Sigmoid colon (tissue), 7 donors: ENCODE results near the gene PISD. TPM values are rescaled to one million over a fixed set of nuclear protein-coding genes. Genes with fewer than 3 reads are reported as not detected.

Source experiments
- DNase-seq: peaks from one replicate; pipeline ENCODE4 v3.0.0-alpha.2; 2019
- H3K27ac ChIP-seq, 4 donors: fragments of 200-600 bp; sonication (generic); one replicate each; pipeline ENCODE4 v1.5.1; 2016 to 2019; ENCODE audit warnings: mild to moderate bottlenecking in 1 of 4
- H3K27me3 ChIP-seq, 3 donors: fragments of 200-600 bp; sonication (generic); one replicate each; pipeline ENCODE4 v1.5.1; 2019; ENCODE audit warnings: mild to moderate bottlenecking in 1 of 3
- H3K36me3 ChIP-seq, 4 donors: fragments of 200-600 bp; sonication (generic); one replicate each; pipeline ENCODE4 v1.5.1; 2016 to 2019
- H3K4me1 ChIP-seq, 4 donors: fragments of 200-600 bp; sonication (generic); one replicate each; pipeline ENCODE4 v1.5.1; 2017 to 2019
- H3K4me3 ChIP-seq, 4 donors: fragments of 200-600 bp; sonication (generic); one replicate each; pipeline ENCODE4 v1.5.1; 2017 to 2019; ENCODE audit warnings: mild to moderate bottlenecking in 2 of 4, moderate library complexity in 1 of 4
- H3K9me3 ChIP-seq, 4 donors: fragments of 200-600 bp in 3 of 4; sonication (generic) in 3 of 4; one replicate each; pipeline versions ENCODE4 v1.5.1 to v1.6.1; 2013 to 2019
- EP300 ChIP-seq, 4 donors: sonication (generic); formaldehyde crosslinking; IDR thresholded peaks; one replicate each; pipeline ENCODE4 v1.6.1; 2017; ENCODE audit warnings: antibody characterized with exemption in 4 of 4
- POLR2A ChIP-seq, 2 donors: fragments of 450-650 bp; IDR thresholded peaks; one replicate each; pipeline ENCODE4 v1.6.1; 2016; ENCODE audit warnings: antibody characterized with exemption in 2 of 2, mild to moderate bottlenecking in 2 of 2, moderate library complexity in 2 of 2
- POLR2AphosphoS5 ChIP-seq, 4 donors: sonication (generic); formaldehyde crosslinking; IDR thresholded peaks; one replicate each; pipeline ENCODE4 v1.6.1; 2017; ENCODE audit warnings: antibody characterized with exemption in 4 of 4
- WGBS, 2 donors: extraction: QIAGEN DNeasy Blood & Tissue Kit; methylation state at CpG; one replicate each; pipeline ENCODE4 v1.1.7; 2013; 5-methylcytosine and 5-hydroxymethylcytosine counted together
- intact Hi-C: fragments of 100-400 bp; cut with DNase I; formaldehyde crosslinking; loops from one replicate; pipeline ENCODE4 v1.15.1; 2023
- polyA plus RNA-seq, 3 donors: library from polyadenylated mRNA; stranded (reverse); fragments of 200-250 nt; gene quantifications; one replicate each; pipeline ENCODE4 v1.2.3, GENCODE V29; 2013
- total RNA-seq, 4 donors: library from RNA; depleted of rRNA; stranded (reverse); fragments of >200 nt; gene quantifications; one replicate each; pipeline ENCODE4 v1.1.0, GENCODE V29; 2016
- TF ChIP-seq, protein P1 (sequence below), 4 experiments: fragments of 450-650 bp in 3 of 4; fragments of 200-600 bp in 1 of 4; IDR thresholded peaks; one replicate each; pipeline ENCODE4 v1.5.1; 2016 to 2019; ENCODE audit warnings: antibody characterized with exemption in 4 of 4, mild to moderate bottlenecking in 3 of 4, moderate library complexity in 2 of 4
- donor health status: healthy with polysubstance abuse.
- donor health status: Bipolar disorder and iron deficiency.
- donor health status: healthy.

The PISD gene
- total and polyA plus RNA-seq, 7 donors = 10.8 to 40.3 (median 18.5) TPM

- no peaks in the 10 kb centered on the region for H3K9me3 ChIP-seq
- peak; percentile 62 for DNase-seq
- H3K27ac ChIP-seq = no peak overlapping the region
- intact Hi-C loops = no loop called here
- H3K36me3 ChIP-seq = peaks cover 0 to 11% (median 4%) of the 10 kb centered on the region in 4 donors
- no peak overlapping the region for H3K4me3 ChIP-seq
- TF ChIP-seq, protein P1, sequence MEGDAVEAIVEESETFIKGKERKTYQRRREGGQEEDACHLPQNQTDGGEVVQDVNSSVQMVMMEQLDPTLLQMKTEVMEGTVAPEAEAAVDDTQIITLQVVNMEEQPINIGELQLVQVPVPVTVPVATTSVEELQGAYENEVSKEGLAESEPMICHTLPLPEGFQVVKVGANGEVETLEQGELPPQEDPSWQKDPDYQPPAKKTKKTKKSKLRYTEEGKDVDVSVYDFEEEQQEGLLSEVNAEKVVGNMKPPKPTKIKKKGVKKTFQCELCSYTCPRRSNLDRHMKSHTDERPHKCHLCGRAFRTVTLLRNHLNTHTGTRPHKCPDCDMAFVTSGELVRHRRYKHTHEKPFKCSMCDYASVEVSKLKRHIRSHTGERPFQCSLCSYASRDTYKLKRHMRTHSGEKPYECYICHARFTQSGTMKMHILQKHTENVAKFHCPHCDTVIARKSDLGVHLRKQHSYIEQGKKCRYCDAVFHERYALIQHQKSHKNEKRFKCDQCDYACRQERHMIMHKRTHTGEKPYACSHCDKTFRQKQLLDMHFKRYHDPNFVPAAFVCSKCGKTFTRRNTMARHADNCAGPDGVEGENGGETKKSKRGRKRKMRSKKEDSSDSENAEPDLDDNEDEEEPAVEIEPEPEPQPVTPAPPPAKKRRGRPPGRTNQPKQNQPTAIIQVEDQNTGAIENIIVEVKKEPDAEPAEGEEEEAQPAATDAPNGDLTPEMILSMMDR (IDR thresholded peaks at IDR 0.05) = no peak
- TF ChIP-seq POLR2A (IDR thresholded peaks at IDR 0.05) (no peak), EP300 (IDR thresholded peaks at IDR 0.05) (no peak), POLR2AphosphoS5 (IDR thresholded peaks at IDR 0.05) (no peak)
- H3K27me3 ChIP-seq = no peaks in the 10 kb centered on the region
- WGBS, 2 donors = 87 to 90% methylated on average over 12 of the region's 12 CpGs
- H3K4me1 ChIP-seq = peaks cover 0 to 27% (median 16%) of the 10 kb centered on the region in 4 donors
Measured at GRCh38 chr22:31612891-31613285, 49.1 kb downstream of the PISD start.

DNA sequence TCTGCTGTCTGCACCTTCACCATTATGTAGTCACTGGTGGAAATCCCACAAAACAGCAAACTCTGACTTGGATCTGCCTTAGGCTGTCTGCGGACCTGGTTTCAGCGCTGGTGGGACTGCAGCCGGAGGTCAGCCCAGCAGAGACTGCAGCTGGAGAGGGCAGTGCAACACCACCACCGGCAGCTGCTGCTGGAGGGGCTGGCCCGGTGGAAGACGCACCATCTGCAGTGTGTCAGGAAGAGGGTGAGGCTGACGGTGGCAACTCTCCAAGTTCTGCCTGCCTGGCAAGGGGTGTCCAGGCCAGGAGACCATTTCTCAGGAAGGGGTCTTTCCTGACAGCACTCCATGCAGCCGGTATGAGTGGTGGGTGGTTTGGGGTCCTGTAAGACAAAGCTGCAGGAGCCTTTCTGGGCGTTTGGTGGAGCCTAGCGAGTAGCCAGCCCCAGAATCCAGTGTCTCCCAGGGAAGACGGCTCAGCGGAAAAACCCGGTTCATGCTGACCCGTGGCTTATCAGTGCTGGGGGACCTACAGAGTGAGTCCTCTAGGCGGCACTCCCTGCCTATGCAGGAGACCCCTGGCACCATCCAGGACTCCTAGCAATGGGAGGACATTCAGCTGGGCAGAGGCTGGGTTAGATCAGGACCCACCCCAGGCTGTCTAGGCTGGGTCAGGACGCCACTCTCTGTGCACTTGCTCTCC lies 50.8 kb downstream of the PISD start:
- intact Hi-C loops = no loop called here

DNA sequence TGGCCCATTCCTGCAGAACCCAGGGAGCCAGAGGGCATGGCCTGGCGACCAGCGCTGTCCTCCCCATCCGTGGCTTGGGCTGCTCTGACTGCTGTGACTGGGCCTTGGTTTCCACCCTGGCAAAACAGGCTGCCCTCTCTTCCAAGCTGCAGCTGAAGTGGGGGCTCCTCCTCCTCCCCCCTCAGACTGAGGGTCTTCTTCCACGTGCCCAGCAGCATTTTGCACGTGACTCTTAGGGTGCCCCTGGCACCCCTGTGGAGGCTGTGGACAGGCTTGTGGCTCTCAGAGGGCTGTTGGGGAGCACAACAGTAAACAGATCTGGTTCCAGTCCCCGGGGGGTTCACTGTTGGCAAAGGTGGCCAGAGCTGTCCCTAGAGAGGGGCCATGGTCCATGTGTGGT lies 51.4 kb downstream of the PISD start:
- no peaks in the 10 kb centered on the region for H3K9me3 ChIP-seq
- intact Hi-C loops = no loop called here
- H3K36me3 ChIP-seq = no peaks in the 10 kb centered on the region
- WGBS, 2 donors = 90% methylated on average over 6 of the region's 6 CpGs
- TF ChIP-seq, protein P1 (IDR thresholded peaks at IDR 0.05) = no peak
- TF ChIP-seq EP300 (IDR thresholded peaks at IDR 0.05) (no peak), POLR2A (IDR thresholded peaks at IDR 0.05) (no peak), POLR2AphosphoS5 (IDR thresholded peaks at IDR 0.05) (no peak)
- DNase-seq = no peak
- peak overlapping the region in 2 of 4 donors; percentile 47 to 61 for H3K27ac ChIP-seq
- H3K27me3 ChIP-seq = no peaks in the 10 kb centered on the region
- H3K4me3 ChIP-seq = no peak overlapping the region
- peaks cover 0 to 29% (median 19%) of the 10 kb centered on the region in 4 donors for H3K4me1 ChIP-seq

More for the DNA sequence above, 50.8 kb downstream of the PISD start:
- Histone ChIP-seq H3K36me3 (no peaks in the 10 kb centered on the region), H3K27me3 (no peaks in the 10 kb centered on the region), H3K4me3 (no peak overlapping the region), H3K27ac (peak overlapping the region in 3 of 4 donors; percentile 17 to 61 (median 47)), H3K9me3 (no peaks in the 10 kb centered on the region), H3K4me1 (peaks cover 0 to 33% (median 19%) of the 10 kb centered on the region in 4 donors)
- peak; percentile 73 for DNase-seq
- 74 to 79% methylated on average over 16 of the region's 16 CpGs for WGBS, 2 donors
- peak in 2 of 4 donors; percentile 23 to 67 for TF ChIP-seq POLR2AphosphoS5 (IDR thresholded peaks at IDR 0.05)
- TF ChIP-seq, protein P1 (IDR thresholded peaks at IDR 0.05) = no peak
- no peak for TF ChIP-seq EP300 (IDR thresholded peaks at IDR 0.05)
- TF ChIP-seq POLR2A (IDR thresholded peaks at IDR 0.05) = no peak

GRCh38 chr22:31609716-31610115 lies 52.3 kb downstream of the PISD start:
- DNase-seq = peak; percentile 33
- Histone ChIP-seq H3K27ac (no peak overlapping the region), H3K27me3 (no peaks in the 10 kb centered on the region), H3K36me3 (no peaks in the 10 kb centered on the region), H3K4me3 (no peak overlapping the region), H3K9me3 (no peaks in the 10 kb centered on the region), H3K4me1 (peaks cover 0 to 26% (median 16%) of the 10 kb centered on the region in 4 donors)
- WGBS, 2 donors = 96% methylated on average over 10 of the region's 10 CpGs
- TF ChIP-seq POLR2AphosphoS5 (IDR thresholded peaks at IDR 0.05) = no peak
- TF ChIP-seq EP300 (IDR thresholded peaks at IDR 0.05) = no peak
- TF ChIP-seq, protein P1 (IDR thresholded peaks at IDR 0.05) = no peak
- TF ChIP-seq POLR2A (IDR thresholded peaks at IDR 0.05) = no peak
- intact Hi-C loops = no loop called here
